Stomach (tissue), 4 donors: ENCODE results near the gene RBM25.

ENCODE experiments used
- CTCF ChIP-seq, 7 experiments: fragments of 450-650 bp in 4 of 7; fragments of 200-600 bp in 3 of 7; sonication (generic) in 3 of 7; IDR thresholded peaks; one replicate each; pipeline ENCODE4 v1.5.1; 2016 to 2019; ENCODE audit warnings: antibody characterized with exemption in 7 of 7, control low read depth in 2 of 7, mild to moderate bottlenecking in 1 of 7
- POLR2A ChIP-seq, 4 donors: fragments of 450-650 bp; IDR thresholded peaks; one replicate each; pipeline ENCODE4 v1.6.1; 2016; ENCODE audit warnings: antibody characterized with exemption in 4 of 4, control low read depth in 2 of 4, mild to moderate bottlenecking in 1 of 4, moderate library complexity in 1 of 4
- POLR2AphosphoS5 ChIP-seq, 3 donors: sonication (generic); formaldehyde crosslinking; IDR thresholded peaks; one replicate each; pipeline ENCODE4 v1.6.1; 2016; ENCODE audit warnings: antibody characterized with exemption in 3 of 3

GRCh38 chr14:73170686-73171085 lies 112.4 kb downstream of the RBM25 start:
- no peak for TF ChIP-seq CTCF (IDR thresholded peaks at IDR 0.05)
- TF ChIP-seq POLR2AphosphoS5 (IDR thresholded peaks at IDR 0.05) = no peak
- no peak for TF ChIP-seq POLR2A (IDR thresholded peaks at IDR 0.05)
